ENCODE results near the gene GYG2.
"Not testable (repeated sequence)": the region's sequence is repeated elsewhere in the genome, so short reads cannot be mapped to it uniquely, and the experiment has no call there.

The GYG2 gene

DNA sequence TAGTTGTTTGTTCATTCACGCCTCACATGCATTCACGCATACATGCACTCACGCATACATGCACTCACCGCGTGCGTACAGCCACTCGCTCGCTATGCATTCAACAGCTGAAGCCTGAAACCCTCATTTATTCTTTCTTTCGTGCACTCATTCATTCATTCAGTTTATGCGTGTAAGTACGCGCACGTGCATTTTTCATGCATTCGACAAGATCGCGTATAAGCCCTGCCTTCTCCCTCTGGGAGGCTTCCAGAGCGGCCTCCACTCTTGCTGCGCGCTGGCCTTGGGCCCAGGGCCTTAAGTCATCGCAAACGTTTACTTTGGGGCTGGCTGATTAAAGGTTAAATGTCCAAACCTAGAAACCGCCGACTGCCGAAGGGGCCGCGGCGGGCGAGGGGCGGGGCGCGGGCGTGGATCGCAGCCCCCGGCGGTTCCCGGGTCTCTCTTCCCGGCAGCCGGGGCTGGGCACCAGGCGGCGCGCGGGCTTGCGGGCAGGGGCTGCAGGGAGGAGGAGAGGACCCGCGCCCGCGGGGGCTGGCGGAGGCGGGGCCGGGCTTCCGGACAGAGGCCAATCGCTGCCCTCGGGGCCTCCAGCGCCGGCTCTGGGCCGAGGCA is at the start of gene GYG2:
Gene GYG2 (plus strand): TSS at position 587 of the 615 bp plus-strand sequence. CDS start 1,259 bp downstream, outside the sequence.
- DNase-seq (ENCODE audit: low spot score) = peak; percentile 30

DNA sequence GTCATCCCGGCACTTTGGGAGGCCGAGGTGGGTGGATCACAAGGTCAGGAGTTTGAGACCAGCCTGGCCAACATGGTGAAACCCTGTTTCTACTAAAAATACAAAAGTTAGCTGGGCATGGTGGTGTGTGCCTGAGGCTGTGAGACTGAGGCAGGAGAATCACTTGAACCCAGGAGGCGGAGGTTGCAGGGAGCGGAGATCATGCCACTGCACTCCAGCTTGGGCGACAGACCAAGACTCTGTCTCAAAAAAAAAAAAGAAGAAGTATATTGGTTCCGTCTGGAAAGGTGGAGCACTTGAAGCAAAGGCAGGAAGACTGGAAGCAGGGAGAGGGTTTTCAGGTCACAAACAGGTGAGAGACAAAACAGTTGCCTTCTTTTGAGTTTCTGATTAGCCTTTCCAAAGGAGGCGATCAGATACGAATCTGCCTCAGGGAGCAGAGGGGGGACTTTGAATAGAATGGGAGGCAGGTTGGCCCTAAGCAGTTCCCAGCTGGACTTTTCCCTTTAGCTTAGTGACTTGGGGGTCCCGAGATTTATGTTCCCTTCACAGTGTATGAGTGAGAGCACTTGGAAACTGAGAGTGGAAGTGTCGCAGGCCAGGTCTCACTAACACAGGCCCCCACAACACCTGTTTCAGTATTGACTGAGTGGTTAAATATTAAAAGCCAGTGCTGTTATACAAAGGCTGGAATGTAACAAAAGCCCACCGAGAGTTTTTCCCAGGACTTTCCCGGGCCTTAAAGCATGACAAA is 48.1 kb upstream of the GYG2 start:
- not testable (repeated sequence) for DNase-seq (ENCODE audit: low spot score)

DNA sequence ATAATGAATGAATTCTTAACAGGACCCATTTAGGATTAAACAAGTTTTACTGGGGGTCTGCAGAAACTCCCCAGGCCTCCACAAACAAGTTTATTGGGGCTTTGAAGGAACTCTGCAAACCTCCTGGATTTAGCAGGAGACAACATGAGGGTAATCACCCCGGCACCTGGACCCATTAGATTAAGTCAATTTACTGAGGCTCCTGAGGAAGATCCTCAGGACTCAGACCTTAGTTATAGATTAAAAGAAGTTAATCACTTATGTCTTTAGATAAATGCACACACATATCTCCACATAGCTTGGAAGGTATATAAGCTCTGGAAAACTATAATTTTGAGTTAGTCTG is 47.5 kb upstream of the GYG2 start:
- no peak for DNase-seq (ENCODE audit: low spot score)

DNA sequence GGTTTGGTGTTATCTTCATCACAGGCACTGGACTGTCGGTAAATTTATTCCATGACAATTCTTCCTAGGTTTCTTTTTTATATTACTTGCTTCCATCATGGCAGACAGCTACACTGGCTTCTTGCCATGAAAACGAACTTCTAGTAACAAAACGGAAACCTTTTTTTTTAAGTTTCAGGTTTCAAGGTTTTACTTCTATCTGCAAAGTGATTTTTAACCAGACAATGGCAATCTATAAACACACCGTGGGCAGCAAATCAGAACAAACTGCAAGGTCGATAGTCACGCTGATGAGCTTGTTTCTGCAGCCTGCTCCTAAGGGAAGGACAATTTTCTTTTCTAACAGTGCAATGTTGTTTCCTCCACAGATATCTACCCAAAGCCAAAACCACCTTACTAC is 47.0 kb upstream of the GYG2 start:
- DNase-seq (ENCODE audit: low spot score) = no peak

DNA sequence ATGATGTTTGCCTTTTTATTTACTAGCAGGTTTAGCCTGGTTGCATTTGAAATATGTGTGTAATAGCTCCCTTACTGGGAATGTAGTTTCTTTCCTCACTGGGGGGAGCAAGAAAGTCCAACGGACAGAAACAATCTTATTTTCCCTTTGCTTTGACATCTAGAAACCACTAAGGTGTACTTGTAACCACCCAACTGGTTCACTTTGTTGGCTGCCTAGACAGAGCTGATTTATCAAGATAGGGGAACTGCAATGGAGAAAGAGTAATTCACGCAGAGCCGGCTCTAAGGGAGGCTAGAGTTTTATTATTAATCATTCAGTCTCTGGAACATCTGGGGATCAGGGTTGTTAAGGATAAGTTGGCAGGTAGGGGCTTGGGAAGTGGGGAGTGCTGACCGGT is 46.6 kb upstream of the GYG2 start:
- no peak for DNase-seq (ENCODE audit: low spot score)

DNA sequence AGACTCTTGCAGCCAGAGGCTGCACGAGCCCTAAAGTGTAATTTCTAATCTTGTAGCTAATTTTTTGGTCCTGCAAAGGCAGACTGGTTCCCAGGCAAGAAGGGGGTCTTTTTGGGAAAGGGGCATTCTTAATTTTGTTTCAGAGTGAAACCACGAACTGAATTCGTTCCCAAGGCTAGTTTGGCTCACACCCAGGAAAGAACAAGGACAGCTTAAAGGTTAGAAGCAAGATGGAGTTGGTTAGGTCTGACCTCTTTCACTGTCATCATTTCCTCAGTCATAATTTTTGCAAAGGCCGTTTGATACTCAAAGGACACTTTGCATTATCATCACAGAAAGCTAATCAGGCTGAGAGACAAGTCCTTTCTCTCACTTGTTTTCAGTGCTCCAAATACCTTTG is 46.0 kb upstream of the GYG2 start:
- DNase-seq (ENCODE audit: low spot score) = no peak

DNA sequence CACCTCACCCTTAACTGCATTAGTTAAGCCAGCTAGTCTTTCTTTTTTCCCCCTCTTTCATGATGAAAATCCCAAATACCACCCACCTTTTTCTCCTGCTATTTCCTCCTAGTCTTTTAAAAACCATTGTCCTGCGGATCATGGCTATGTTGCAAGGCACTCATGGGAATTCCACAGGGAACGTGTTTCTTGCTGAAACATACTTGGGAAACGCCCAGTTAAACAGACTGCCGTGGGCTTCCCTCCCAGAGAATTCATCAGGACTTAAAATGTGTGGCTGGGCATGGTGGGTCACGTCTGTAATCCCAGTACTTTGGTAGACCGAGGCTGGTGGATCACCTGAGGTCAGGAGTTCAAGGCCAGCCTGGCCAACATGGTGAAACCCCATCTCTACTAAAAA is 44.7 kb upstream of the GYG2 start:
- DNase-seq (ENCODE audit: low spot score) = no peak

DNA sequence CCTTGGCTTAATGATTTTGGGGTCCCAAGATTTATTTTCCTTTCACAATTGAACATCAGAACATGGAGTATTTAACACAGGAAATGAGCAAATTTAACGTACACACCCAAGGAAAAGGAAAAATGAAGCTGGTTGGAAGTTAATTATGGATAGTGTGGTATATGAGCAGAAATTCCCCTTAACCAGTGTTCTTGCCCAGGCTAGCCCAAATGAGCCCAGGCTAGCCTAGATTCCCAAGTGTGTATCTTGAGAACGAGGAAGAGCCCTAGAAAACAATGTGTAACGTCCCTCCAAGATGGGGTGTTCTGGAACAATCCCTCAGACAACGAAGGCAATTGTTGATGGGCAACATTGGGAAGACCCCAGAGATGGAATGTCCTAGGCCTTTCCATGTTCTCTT is 43.2 kb upstream of the GYG2 start:
- no peak for DNase-seq (ENCODE audit: low spot score)

DNA sequence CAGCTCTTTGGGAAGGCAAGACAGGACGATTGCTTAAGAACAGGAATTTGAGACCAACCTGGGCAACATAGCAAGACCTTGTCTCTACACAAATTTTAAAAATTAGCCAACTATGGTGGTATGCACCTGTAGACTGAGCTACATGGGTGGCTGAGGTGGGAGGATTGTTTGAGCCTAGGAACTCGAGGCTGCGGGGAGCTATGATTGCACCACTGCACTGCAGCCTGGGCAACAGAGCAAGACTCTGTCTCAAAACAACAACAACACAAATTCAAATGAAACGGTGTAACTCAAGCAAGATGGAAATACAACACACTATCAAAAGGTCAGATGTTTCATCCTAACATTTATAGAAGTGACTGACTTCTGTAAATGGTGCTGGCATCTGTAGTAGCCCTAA is 39.8 kb upstream of the GYG2 start:
- DNase-seq (ENCODE audit: low spot score) = no peak

DNA sequence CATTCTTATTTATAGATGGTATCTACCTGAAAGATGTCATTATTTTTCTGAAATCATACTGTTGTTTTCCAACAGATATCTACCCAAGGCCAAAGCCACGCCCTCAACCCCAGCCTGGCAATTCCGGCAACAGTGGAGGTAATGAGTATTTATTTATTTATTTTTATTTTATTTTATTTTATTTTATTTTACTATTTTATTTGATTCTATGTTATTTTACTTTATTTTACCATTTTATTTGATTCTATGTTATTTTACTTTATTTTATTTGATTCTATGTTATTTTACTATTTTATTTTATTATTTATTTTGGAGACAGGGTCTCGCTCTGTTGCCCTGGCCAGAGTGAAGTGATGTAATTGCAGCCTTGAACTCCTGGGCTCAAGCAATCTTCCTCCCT is 39.2 kb upstream of the GYG2 start:
- no peak for DNase-seq (ENCODE audit: low spot score)

DNA sequence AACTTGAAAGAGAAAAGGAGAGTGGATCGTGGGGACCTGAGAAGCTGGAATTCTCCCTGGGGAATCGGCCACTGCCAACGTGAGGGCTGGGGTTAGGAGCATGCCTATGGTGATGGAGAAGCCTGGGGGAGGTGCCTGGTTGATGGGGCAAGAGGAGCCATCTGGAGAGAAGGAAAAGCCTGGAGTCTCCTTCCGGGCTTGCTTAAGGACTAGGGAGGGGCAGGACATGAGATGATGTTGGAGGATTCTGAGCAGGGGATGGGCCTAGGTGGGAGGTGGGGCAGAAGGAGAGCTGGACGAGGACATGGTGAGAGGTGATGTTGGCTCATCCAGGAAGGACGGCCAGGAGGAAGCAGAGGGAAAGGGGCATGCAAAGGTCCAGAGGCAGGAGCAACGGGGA is 35.0 kb upstream of the GYG2 start:
- DNase-seq (ENCODE audit: low spot score) = no peak

DNA sequence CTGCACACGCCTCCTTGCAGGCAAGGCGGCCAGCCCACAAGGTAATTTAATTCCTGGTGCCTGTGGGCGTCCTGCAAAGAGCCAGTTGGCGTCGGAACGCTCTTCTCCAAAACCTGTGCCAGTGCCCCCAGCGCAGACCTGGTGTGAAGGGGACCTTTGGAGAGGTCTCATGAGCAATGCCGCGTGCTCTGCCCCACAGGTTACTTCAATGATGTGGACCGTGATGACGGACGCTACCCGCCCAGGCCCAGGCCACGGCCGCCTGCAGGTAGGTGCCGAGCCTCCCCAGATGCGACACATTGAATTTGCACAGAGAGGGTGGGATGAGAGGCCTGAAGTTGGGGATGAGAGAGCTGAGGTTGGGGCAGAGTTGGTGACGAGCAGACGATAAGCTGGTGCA is 34.4 kb upstream of the GYG2 start:
- DNase-seq (ENCODE audit: low spot score) = no peak

DNA sequence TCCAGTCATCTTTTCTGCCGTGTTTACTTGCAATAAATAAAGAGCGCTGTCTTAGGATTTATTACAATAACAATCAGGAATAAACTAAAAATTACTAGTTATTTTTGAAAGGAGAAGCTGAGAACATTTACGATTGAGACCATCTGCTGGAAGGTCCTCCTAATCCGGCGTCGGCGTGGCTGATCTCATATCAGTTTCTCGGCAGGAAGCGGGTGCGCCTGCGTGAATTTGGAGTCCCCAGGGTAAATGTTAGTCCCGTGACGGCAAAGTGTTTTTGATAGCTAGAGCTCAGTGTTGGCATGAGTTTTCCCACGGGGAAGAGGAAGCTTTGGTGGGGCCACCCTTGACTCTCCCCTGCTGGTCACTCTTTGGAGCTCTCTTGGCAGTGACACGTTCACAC is 31.9 kb upstream of the GYG2 start:
- DNase-seq (ENCODE audit: low spot score) = not testable (repeated sequence)

DNA sequence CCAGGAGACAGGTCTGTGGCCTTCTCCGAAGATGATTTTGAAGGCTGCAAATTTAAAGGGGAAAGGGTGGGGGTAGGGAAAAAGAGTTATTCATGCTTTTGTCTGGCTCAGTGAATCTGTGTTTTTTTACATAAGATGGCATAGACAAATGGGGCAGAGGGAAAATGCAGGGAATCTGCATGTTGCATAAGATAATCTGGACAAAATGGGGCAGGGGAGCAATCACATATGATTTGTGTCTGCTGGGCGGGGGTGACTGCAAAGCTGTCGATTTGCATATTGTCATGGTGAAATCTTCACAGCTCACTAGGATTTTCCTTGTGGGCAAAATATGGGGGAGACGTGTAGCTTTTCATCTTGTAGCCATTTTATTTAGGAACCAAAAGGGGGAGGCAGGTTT is 29.4 kb upstream of the GYG2 start:
- DNase-seq (ENCODE audit: low spot score) = no peak

DNA sequence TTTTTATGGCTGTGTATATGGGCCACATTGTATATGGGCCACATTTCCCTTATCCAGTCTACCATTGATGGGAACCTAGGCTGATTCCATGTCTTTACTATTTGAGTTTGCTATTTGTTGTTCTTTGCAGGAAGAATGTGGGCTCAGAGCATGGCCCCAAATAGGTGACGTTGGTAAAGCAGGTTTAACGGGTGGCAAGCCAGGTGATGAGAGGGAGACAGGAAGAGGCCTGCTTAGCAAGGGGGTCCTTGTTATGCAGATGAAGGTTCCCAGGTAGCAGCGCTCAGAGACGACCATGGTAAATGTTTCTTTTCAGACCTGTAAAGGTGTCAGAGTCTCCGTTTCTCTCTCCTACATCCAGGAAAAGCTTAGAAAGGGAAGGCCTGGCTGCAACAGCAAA is 28.8 kb upstream of the GYG2 start:
- not testable (repeated sequence) for DNase-seq (ENCODE audit: low spot score)

DNA sequence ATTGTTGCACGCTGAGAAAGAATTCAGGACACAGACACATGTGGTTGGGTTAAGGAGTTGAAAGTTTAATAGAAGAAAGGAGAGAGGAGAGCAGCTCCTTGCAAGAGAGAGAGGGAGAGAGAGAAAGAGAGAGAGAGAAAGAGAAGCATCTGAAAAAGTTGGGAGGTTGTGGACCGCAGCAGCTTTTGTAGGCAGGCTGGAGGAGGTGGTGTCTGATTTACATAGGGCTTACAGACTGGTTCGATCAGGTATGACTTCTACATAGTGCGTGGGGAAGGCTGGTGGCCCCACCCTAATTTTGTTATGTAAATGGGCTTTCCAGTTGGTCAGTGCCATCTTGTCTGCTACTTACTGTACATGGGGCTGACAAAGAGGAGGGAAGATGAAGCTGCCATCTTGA is 27.5 kb upstream of the GYG2 start:
- DNase-seq (ENCODE audit: low spot score) = no peak

DNA sequence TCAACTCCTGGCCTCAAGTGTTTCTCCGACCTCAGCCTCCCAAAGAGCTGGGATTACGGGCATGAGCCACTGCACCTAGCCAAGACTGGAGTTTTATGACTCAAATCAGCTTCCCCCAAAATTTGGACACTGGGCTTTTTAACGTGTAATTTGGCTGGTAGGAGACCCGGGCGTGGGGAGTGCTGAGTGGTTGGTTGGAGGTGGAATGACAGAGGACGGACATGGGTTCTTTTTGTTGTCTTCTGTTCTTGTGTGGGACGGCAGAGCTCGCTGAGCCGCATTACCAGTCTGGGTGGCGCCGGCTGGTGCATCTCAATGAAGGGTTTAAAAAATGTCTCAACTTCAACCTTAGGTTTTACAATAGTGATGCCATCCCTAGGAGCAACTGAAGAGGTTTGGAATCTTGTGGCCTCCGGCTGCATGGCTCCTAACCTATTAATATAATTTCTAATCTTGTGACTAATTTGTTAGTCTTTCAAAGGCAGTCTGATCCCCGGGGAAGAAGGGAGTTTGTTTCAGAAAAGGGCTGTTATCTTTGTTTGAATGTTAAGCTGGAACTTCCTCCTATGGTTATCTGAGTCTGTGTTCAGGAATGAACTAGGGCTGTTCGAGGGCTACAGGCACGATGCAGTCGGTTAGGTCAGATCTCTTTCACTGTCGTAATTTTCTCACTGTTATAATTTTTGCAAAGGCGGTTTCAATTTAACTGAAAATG is 26.2 kb upstream of the GYG2 start:
- not testable (repeated sequence) for DNase-seq (ENCODE audit: low spot score)

DNA sequence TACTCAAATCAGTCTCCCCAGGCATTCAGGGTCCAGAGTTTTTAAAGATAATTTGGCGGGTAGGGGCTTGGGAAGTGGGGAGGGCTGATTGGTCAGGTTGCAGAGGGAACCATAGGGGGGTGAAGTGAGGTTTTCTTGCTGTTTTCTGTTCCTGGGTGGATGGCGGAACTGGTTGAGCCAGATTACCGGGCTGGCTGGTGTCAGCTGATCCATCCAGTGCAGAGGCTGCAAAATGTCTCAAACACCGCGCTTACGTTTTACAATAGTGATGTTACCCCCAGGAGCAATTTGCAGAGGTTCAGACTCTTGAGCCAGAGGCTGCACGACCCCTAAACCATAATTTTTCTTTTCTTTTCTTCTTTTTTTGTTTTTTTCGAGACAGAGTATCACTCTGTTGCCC is 25.2 kb upstream of the GYG2 start:
- not testable (repeated sequence) for DNase-seq (ENCODE audit: low spot score)

DNA sequence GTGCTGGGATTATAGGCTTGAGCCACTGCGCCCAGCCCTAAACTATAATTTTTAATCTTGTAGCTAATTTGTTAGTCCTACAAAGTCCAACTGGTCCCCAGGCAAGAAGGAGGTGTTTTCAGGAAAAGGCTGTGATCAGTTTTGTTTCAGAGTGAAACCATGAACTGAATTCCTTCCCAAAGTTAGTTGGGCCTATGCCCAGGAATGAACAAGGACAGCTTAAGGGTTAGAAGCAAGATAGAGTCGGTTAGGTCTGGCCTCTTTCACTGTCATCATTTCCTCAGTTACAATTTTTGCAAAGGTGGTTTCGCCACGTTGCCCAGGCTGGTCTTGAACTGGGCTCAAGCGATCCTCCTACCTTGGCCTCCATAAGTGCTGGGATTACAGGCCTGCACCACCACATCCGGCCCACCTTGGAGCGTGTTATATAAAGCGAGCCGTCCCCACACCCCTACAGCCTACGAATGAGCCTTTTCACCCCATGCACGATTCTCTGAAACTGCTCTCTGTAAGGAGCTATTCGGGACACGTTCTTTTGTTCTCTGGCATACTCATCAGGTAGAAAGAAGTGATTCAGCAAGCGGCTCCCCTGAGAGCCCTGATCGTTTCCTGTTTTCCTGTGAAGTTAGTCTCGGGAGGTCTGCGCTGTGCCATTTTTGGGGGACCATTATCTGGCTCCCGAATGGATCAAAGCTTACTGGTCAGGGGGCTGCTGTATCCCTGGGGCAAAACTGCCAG is 24.5 kb upstream of the GYG2 start:
- not testable (repeated sequence) for DNase-seq (ENCODE audit: low spot score)

DNA sequence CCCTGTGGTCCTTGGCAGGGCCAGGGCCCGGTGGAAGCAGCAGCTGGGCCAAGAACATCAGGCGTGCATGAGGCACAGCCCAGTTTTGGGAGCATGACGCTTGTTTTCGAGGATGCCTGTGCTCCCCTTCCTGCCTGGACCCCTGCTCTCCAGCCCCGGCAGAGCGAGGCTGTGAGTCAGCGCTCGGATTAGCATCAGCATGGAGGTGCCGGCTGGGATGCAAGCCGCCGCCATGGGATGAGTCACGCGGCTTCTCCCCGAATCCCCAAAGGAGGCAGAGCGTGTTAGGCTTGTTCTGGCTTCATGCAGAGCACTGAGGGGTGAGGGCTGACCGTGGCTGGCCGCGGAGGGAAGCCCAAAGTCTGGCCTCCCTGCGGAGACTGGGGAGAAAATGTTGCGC is 23.9 kb upstream of the GYG2 start:
- DNase-seq (ENCODE audit: low spot score) = not testable (repeated sequence)

DNA sequence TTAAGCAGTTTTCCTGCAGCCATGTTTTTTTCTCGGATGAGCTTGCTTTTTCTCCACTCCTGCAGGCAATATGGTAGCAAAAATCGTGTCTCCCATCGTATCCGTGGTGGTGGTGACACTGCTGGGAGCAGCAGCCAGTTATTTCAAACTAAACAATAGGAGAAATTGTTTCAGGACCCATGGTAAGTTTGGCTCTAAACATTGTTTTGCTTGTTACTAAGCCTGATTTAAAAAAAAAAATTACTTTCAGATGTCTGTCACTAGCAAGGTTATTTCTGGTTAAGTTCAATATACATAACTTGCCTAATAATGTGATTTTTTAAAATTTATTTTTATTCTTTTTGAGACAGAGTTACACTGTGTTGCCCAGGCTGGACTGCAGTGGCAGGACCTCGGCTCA is 17.5 kb upstream of the GYG2 start:
- DNase-seq (ENCODE audit: low spot score) = no peak

DNA sequence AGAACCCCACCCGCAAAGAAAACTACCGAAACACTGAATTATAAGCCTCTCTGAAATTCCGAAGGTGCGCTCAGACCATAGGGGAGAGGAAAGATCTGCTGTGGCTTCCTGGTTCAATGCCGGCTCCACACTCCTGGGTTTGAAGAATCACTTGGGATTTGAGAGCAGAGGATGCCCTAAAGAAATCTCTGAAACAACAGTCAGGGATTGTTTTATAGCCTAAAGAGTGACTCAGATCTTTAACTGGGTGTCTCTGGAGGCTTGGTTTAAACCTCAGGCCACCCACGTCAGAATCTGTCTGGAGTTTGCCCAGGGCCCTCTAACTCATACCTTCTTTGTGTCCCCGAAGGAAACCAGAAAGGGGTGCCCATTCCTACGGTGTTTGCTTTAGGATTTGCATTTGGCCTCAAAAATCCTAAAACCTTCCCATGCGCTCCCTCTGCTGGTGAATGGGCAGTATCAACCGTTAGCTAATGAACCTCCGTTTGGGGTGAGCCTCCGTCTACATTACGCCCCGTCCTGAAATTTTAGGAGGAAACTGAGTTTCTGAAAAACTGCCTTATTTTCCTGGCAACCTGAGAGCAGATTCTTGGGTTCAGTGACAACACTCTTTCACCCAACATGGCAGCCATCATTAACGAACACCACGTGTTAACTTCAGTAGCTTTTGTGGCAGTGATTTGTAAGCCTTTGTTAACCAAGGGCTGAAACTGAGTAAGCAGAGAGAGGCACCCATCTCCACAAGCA is 16.4 kb upstream of the GYG2 start:
- DNase-seq (ENCODE audit: low spot score) = not testable (repeated sequence)
